ENCODE data around the gene DAPK1.

GRCh38 chr9:87516222-87516925, 18.7 kb downstream of the DAPK1 start:
- TF ChIP-seq CTCF (IDR thresholded peaks at IDR 0.05) (no peak), POLR2A (IDR thresholded peaks at IDR 0.05) (no peak)
